Gastroesophageal sphincter (tissue), 3 donors: ENCODE data around the gene KCNAB1.

Experiments
- EP300 ChIP-seq: sonication (generic); formaldehyde crosslinking; IDR thresholded peaks from one replicate; pipeline ENCODE4 v1.6.1; 2017; ENCODE audit warnings: antibody characterized with exemption, mild to moderate bottlenecking
- POLR2A ChIP-seq, 2 donors: fragments of 450-650 bp; IDR thresholded peaks; one replicate each; pipeline ENCODE4 v1.6.1; 2017; ENCODE audit warnings: antibody characterized with exemption in 2 of 2, mild to moderate bottlenecking in 2 of 2, moderate library complexity in 1 of 2
- POLR2AphosphoS5 ChIP-seq: sonication (generic); formaldehyde crosslinking; IDR thresholded peaks from one replicate; pipeline ENCODE4 v1.6.1; 2017; ENCODE audit warnings: antibody characterized with exemption
- TF ChIP-seq, protein P1 (sequence below), 4 experiments: fragments of 200-600 bp in 2 of 4; fragments of 450-650 bp in 2 of 4; sonication (generic) in 1 of 4; IDR thresholded peaks; one replicate each; pipeline ENCODE4 v1.5.1; 2017 to 2019; ENCODE audit warnings: antibody characterized with exemption in 4 of 4, mild to moderate bottlenecking in 2 of 4, moderate library complexity in 2 of 4

DNA sequence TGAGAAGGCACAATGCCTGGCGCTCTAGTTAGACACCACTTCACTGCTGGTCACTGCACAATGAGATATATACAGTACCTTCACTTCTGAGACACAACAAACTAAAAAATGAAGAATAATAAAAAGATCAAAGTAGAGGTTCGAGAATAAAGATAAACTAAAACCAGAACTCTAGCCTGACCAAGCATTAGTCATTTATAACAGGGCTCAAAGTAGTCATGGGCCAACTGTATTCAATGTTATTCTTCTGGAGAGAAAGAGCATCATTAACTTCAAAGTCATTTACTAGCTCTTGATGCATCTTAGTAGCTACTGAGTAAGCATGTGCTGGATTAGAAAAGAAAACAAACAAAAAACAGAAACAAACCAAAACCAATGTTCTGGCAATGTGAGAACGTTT, 289.3 kb downstream of the KCNAB1 start:
- TF ChIP-seq POLR2AphosphoS5: no peak
- TF ChIP-seq POLR2A (IDR thresholded peaks at IDR 0.05): no peak
- TF ChIP-seq, protein P1, sequence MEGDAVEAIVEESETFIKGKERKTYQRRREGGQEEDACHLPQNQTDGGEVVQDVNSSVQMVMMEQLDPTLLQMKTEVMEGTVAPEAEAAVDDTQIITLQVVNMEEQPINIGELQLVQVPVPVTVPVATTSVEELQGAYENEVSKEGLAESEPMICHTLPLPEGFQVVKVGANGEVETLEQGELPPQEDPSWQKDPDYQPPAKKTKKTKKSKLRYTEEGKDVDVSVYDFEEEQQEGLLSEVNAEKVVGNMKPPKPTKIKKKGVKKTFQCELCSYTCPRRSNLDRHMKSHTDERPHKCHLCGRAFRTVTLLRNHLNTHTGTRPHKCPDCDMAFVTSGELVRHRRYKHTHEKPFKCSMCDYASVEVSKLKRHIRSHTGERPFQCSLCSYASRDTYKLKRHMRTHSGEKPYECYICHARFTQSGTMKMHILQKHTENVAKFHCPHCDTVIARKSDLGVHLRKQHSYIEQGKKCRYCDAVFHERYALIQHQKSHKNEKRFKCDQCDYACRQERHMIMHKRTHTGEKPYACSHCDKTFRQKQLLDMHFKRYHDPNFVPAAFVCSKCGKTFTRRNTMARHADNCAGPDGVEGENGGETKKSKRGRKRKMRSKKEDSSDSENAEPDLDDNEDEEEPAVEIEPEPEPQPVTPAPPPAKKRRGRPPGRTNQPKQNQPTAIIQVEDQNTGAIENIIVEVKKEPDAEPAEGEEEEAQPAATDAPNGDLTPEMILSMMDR (IDR thresholded peaks at IDR 0.05): no peak
- no peak for TF ChIP-seq EP300
